SIG-M5 treated with dmso at 0.1 percent for 504 hours (cell line): ENCODE data around the gene RAB31.

Experiments
- DNase-seq: peaks from one replicate; lab custom pipeline; 2025; ENCODE audit not compliant: unreplicated experiment; lab: John Stamatoyannopoulos, UW

RAB31 gene

DNA sequence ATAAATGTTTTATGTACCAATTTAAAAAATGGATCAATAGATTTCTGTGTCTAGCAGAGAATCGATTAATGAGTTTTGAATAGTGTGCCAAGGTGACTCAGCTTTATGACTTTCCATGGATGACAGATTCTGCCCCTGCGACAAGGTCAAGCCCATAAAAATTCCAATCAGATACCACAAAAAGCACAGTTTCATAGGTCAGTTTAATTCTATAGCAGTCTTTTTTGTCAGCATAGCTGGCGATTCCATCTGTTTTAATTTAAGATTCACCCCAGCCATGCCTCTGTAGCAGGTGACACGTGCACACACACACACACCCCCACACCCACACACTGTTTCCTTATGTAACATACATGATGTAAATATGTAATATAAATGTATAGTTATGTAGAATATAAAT lies 28.9 kb downstream of the RAB31 start:
- DNase-seq: no peak

DNA sequence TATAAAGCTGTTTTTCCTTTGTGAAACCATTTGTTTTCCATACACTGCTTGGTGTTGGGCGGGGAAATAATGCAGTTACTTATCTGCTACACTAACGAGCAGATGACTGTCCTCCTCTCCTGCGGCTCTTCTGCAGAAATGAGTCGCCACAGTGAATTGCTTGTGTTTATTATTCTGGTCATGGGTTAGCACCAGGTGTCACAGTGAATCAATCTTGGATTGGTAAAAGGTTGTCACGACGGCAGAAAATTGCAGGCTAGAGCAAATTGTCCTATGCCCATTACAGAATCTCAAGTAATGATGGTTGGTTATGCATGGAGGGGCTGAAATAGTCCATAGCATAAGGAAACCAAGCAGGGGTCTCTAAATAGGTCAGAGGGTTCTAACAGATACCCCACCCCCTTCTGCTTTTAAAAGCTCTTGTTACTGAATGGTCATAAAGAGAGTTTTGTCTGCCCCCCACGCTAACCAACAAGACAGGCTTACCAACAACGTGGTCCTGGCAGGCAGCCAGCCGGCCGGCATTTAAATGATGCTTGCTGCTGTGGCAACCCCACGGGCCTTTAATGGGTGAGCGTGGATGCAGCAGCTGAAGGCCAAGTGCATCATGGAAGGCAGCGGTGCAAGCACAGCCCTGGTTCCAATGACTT lies 29.5 kb downstream of the RAB31 start:
- no peak for DNase-seq

DNA sequence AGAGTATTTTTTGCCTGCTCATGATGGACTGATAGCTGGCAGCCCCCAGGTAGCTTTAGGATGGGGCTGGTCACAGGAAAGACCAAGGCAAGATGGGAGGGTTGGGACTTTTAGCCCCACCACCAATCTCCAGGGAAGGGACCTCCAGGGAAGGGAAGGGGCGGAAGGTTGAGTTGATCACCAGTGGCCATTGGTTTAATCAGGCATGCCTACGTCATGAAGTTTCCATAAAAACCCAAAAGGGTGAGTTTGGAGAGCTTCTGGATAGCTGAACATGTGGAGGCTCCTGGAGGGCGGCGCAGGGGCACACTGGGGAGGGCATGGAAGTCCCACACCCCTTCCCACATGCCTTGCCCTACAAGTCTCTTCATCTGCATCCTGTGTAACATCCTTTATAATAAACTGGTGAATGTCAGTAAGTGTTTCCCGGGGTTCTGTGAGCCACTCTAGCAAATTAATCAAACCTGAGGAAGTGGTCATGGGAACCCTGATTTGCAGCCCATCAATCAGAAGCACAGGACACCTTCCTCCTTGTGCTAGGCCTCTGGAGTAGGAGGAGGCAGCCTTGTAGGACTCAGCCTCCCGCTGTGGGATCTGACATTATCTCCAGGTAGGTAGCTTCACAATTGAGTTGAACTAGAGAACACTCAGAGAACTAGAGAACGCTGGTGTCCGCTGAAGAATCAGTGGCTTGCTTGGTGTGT lies 30.3 kb downstream of the RAB31 start:
- no peak for DNase-seq

DNA sequence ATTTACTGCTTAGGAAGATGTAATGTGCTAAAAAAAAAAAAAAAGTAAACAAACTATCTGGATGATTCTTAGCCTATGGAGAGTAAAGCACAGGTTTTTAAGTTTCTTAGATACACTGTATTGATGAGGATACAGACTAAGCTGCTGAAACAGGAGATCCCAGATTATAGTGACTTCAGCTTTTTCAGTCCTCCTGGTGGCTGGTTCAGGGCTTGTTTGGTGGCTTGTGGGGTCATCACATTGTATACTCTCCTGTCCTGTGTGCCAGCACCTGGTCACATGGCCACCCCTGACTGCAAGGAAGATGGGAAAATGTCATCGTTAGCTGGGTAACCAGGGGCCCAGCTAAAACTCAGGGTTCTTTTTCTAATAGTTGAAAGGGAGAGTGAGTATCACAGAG lies 31.4 kb downstream of the RAB31 start:
- DNase-seq: no peak

DNA sequence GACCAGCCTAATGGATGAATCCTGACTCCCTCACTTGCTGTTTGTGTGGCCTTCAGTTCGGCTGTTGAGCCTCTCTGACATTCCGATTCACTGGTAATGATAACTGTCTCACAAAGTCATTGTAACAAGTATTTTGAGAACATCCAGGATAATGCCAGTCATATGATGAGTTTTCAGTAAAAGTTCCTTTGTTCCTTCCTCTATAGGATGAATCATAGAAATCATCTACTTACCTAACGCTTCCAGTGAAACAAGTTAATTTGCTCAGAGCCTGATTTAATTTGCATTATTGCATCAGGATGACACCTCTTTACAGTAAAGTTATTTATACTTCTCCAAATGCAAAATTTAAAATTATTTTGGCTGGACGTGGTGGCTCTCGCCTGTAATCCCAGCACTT lies 32.0 kb downstream of the RAB31 start:
- DNase-seq: no peak

DNA sequence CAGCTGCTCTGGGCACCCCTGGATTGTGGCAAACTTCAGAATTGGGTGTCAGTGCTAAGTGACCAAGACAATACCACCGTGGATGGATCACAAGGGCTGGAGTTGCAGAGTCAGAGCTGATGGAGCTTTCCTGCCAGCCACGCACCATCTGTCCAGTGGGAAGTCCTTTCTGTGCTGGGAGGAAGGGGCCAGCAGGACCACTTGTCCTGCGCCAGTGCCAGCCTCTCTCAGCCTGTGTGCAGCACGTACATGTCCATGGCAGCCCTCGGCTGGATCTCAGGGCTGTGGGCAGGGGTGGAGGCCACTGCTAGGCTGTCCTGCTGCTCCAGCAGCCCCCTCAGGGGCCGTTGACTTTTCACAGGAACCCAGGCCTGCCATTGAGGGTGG lies 33.3 kb downstream of the RAB31 start:
- no peak for DNase-seq

DNA sequence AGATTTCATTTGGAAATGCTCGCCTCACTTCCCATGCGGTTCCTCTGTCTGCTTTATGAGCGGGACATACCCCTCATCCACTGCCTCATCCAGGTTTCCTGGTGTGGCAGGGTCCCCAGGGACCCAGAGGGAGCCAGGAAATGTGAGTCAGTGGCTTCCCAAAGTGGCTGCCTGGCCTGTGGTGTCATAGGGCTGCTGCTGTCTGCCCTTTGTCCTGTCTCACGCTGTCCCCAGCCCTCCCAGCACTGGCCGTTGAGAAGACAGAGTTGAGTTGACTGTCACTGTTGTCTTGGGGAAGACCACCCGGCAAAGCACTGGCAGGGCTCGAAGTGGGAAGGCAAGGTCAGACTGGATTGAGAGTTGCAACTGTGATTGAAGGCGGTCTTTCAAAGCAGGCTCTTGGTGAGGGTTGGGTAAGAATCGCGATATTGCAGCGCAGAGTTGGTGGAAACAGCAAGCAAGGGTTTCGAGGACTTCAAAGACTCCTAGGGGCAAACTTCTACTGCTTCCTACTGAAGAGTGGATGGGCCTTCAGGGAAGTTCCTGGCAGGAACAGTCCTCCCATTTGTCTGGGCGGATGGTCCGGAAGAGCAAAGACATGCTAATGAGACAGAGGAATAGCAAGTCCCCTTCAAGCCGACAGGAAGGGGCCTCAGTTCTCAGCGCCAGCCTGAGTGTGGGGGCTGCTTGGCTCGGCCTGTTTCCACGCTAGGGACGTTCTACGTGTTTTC lies 33.9 kb downstream of the RAB31 start:
- no peak for DNase-seq

DNA sequence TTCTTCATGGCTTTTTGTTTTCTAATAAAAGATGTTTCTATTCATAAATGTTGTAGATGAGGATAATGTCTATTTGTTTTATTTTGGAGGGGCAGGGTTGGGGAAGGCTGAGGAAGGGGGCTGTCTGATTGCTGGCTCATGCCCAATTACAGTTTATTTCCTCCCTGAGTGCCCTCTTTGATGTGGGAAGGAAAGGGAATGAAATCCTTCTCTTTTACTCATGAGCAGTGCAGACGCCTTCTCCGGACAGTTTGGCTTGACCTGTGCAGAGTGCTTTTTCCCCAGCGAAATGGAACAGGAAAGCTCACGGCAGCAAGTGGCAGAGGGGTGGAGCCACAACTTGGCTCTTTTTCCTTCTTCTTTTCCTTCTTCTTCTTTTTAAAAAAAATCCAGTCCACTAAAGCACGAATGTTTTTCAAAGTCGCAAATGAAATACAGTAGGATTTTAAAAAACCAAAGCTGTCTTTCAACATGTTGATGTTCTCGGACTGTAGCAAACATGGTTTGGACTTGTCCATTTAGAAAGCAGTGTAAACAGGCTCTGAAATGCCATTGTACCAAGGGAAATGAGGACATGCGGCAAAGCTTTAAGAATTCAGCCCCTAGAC lies 34.5 kb downstream of the RAB31 start:
- no peak for DNase-seq

DNA sequence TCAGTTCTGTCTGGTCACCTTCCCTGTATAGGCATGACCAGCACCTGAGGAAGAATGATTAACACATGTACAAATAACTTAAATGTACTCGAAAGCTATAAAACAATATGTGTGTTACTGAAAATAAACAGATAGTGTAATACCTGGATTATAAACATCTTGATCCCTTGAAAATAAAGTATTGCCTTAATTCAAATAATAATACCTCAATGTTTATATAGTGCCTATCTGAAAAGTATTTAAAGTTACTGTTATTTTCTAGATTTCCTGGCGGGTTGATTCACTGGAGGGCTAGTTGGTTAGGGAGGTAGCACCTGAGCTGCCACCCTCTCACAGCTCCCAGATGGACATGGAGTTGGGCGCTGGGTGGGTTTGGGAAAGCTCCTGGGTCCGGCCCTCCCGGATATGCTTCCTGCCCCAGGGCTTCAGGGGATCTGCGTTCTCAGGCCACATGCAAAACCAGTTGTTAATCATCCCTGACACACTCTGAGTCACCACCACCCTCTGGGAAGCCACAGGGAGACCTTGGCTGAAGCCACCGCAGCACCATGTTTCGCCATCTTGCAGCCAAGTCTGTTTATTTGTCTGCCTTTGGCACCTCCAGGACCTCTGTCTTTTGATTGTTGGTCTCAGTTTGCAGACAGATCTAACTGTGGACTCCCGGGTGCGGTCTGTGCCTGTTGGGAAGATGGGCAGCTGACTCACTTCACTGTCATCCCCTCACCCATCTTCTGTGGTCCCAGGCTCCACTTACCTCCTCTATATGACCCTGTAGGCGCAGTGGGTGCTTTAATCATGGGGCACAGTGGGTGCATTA lies 35.3 kb downstream of the RAB31 start:
- peak; percentile 92 for DNase-seq

DNA sequence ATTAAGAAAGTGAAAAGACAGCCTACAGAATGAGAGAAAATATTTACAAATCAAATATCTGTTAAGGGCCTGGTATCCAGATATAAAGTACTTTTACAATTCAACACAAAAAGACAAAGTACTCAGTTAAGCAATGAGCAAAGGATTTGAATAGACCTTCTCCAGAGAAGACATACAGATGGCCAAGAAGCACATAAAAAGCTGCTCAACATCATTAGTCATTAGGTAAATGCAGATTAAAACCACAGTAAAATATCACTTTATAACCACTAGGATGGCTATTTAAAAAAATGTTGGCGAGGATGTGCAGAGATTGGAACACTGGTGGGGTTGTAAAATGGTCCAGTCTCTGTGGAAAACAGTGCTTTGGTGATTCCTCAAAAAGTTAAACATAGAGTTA lies 38.9 kb downstream of the RAB31 start:
- DNase-seq: no peak

DNA sequence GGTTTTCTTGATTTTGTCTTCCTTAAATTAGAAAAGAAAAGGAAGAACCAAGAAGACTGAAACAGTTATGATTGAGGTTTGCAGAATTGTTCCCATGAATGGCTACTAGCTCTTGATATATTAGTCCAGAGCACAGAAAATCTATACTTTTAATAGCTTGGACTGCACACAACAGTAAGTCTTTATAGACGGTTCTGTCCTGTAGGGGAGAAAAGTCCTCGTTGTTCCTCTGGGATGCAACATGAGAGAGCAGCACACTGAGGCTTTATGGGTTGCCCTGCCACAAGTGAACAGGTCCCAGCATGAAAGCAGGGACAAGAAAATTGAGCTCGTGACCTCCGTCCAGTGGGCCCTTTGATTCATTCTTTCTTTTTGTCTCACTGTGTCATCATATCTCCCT lies 41.5 kb downstream of the RAB31 start:
- no peak for DNase-seq

DNA sequence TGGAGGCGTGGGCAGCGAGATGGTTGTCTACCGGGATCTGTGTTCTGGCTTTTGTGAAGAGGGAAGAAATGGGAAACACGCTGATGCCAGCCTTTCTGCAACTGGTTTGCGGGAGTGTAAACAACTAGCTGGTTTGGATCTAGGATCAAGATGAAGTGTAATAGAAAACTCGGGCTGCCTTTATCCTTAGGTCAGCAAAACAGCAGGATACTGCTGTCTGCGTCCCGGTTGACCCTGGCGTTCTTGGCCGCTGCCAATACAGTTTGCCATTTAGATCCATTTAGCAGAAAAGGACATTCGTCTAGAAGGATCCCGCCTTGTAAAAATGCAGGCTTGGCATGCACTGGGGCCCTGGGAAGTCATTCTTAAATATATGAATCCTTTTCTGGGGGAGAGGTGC lies 42.0 kb downstream of the RAB31 start:
- DNase-seq: no peak

DNA sequence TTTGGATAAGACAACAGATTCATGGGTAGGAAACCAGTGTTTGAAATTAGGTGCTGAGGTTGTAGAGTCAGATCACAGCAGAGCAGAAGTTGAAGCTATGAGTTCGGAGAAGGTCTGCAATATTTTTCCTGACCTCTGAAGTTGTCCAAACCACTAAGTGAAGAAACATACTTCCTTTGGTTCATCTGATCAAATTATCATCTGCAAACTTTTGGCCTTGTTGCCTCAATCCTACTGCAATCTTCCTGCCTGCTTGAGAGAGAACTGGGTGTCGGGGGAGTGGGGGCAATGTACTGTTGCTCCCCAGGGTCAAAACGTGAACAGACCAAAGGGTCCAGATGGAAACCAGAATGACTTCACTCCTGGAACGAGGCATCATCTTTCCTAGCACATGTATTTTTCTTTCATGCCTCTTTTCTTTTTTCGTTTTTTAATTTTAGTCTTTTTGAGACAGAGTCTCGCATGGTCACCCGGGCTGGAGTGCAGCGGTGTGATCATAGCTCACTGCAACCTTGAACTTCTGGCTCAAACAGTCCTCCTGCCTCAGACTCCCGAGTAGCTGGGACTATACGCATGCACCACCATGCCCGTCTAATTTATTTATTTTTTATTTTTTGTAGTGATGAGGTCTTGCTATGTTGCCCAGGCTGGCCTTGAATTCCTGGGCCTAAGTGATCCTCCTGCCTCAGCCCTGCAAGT lies 42.7 kb downstream of the RAB31 start:
- peak; percentile 69 for DNase-seq

DNA sequence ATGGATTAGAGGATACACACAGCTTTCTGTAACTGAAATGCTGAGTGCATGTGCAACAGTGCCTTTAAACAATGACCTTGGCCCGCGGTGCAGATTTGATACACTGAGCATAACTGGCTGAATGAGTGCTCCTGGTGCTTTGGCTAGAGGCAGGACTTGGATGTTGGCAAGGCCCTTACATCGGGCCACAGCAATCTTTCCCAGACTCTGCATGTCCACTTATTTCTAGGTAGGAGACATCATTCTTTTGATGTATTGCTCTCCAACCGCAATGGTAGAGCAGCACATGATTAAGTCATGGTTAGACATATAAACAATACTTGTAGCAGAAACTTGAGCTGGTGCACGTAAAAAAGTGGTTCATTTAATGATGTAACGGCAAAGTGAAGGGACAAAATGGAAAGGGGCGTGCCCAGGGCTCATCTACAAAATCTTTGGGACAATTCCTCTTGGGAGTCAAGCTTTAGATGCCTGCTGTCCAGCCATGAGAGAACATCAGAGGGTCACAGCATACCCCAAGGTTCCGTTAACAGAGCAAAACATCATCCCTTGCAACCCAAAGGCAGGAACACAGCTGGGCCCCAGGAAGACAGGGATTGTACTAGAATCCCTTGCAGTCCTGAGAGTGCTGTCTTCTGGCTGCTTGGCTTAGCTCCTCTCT lies 43.4 kb downstream of the RAB31 start:
- DNase-seq: no peak

DNA sequence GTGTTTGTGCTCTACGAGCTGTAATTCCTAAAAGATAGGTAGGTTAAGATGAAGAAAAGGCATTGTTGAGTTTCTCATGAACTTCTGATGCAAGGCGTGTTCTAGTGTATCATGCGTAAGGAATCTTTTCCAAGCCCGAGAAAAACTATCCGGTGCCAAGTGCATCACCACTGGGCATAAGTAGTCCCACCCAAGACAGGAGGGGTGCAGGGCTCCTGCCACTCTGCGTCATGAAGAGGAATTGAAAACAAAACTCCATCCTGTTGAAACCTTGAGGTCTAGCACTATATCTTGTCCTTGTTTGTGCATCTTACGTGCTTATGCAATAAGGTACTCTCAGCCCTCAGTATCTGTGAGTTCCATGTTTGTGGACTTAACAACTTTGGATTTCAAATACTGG lies 45.7 kb downstream of the RAB31 start:
- peak; percentile 57 for DNase-seq

DNA sequence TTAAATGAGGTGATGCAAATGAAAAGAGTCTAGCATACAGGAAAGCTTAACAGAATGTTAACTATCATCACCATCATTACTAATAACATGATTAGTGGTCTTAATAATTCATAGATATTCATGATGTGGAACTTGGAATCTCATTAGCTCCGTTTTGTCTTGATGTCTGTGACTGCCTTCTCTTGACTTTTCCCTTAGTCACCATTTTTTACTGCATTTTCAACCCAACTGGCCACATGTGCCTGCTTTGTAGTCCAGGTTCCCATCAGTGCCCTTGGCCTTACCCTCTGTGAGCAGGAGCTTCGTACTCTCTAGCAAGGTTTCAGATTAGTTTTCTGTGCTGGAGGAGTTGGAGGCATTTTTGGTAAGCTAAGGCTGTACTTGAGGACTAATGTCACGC lies 47.0 kb downstream of the RAB31 start:
- DNase-seq: no peak

DNA sequence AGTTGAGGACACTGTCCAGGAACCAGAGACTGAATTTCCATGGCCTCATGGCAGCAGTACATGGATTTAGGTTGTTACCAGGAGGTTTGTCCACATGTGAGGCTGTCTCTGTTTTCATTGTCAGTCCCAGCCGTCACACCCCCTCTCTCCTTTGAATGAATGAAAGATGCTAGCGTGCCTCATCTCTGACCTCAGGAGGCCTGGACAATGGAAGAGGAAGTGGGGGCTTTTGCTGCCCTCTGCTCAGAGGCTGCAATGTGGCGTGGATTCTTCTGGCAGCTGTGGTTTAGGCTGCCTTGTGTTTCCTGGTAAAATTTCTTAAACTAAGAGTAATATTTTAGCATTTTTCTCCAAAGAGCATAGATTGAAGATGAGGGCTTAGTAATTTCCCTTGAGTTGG lies 47.5 kb downstream of the RAB31 start:
- DNase-seq: peak; percentile 55

DNA sequence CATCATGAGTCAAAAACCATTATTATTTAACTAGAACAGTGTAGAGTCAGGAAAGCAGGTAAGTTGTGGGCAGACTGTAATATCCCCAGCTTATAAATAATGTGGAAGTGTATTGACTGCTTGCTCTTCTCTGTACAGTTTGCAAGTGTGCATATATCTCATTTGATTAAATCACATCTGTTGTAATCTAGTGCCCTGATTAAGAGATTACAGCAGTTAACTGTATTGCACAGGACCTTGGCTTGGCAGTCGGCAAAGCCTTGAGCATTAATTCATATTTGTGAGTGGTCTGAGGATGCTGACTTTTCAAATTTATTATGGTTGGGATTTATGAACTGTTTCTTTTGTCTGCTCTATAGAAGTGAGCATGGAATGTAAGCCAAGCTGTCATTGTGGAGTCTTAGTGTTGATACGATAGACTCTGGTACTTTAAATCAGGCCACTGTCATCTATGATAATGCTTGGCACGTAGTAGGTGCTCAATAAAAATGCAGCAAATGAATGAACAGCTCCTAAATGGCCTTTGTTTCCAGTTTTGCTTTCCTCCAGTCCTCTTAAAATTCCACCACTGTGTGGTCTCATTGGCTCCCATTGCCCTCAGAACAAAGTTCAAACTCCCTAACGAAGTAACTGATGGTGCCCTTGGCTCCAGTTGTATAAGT lies 48.3 kb downstream of the RAB31 start:
- no peak for DNase-seq

DNA sequence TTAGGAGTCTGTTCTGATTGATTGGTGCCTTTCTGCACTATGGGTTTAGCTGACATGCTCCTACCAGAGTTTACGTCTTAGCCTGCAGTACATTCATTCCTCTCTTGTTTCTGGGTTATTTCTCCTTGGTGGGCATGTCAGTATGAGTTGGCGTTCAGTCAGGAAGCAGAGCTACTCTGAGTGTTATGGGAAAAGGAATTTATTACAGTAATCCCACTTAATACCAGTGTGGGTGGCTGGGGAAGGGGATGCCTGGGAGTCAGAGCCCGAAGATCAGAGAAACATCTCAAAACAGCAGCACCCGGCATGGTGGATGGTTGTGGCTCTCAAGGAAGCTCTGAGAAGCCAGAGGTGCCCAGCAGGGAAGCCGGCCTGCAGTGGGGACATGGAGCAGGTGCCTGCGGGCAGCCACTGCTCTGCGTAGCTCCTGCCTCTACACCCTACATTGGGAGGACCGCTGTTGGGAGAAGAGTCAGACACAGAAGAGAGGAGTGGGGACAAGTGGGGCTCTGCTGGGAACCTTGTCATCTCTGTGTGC lies 48.9 kb downstream of the RAB31 start:
- DNase-seq: no peak
